Measurements from ENCODE around the gene PILRA.
"Not testable (repeated sequence)": the region's sequence is repeated elsewhere in the genome, so short reads cannot be mapped to it uniquely, and the experiment has no call there.

Gene PILRA

DNA sequence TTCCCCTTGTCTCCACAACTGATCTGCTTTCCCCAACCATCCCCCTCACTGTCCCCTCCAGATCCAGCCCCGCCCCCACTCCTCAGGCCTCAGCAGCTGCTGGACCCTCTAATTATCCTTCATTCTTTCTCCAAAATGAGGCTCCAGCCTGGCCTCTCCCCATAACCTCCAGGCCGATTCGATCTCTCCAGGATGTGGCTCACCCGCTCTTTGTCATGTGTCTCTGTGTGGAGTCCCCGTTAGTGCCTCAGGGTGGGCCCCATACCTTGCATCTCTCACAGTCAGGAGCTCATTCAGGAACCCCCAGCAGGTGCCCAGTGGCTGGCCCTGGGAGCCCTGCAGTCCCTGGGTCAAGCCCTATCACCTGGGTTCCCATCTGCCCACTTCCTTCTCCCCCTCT is 1.3 kb downstream of the PILRA start:
- TF ChIP-seq, protein P1, sequence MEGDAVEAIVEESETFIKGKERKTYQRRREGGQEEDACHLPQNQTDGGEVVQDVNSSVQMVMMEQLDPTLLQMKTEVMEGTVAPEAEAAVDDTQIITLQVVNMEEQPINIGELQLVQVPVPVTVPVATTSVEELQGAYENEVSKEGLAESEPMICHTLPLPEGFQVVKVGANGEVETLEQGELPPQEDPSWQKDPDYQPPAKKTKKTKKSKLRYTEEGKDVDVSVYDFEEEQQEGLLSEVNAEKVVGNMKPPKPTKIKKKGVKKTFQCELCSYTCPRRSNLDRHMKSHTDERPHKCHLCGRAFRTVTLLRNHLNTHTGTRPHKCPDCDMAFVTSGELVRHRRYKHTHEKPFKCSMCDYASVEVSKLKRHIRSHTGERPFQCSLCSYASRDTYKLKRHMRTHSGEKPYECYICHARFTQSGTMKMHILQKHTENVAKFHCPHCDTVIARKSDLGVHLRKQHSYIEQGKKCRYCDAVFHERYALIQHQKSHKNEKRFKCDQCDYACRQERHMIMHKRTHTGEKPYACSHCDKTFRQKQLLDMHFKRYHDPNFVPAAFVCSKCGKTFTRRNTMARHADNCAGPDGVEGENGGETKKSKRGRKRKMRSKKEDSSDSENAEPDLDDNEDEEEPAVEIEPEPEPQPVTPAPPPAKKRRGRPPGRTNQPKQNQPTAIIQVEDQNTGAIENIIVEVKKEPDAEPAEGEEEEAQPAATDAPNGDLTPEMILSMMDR (IDR thresholded peaks at IDR 0.05; ENCODE audit: low read length, missing control alignments), result no peak
- no peak overlapping the region for H3K4me3 ChIP-seq (replicated peaks; ENCODE audit: low read depth, low read length)
- DNase-seq (ENCODE audit: low read depth), result no peak

DNA sequence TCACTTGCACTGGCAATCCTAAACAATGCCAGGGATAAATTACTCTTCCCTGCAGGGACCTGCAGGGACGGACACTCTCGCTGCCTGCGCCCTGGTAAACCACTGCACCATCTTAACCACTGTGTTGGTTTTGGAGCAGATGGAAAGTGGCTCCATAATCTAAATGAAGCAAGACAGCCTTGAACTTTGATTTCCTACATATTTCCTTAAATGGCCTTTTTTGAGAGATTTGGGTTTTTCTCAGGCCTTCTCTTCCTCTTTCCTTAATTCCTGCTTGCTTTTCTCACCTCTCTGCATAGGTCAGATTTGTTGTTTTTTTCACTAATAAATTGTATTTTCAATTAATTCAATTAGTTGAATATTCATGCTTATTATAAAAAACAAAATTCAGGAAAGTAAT is 2.8 kb downstream of the PILRA start:
- TF ChIP-seq, protein P1 (IDR thresholded peaks at IDR 0.05; ENCODE audit: low read length, missing control alignments), result no peak
- DNase-seq (ENCODE audit: low read depth), result no peak
- H3K4me3 ChIP-seq (replicated peaks; ENCODE audit: low read depth, low read length), result no peak overlapping the region

GRCh38 chr7:100378114-100378755 is 4.9 kb downstream of the PILRA start:
- TF ChIP-seq, protein P1 (IDR thresholded peaks at IDR 0.05; ENCODE audit: low read length, missing control alignments), result no peak
- H3K4me3 ChIP-seq (replicated peaks; ENCODE audit: low read depth, low read length), result no peak overlapping the region
- no peak for DNase-seq (ENCODE audit: low read depth)

DNA sequence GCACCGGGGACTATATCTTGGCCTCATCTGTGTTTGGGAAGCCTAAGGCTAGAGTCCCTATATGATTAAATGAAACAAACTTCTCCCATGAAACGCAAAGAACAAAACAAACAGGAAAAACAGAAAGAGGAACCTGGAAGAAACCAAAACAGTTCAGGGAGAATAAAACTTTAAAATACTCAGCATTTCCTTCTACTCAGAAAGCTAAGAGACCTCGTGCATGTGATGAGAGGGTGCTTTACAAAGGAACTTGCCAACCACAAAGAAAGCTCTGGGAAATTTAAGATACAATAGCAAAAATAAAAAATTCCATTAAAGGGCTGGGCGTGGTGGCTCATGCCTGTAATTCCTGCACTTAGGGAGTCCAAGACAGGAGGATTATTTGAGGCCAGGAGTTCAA is 6.9 kb downstream of the PILRA start:
- no peak overlapping the region for H3K4me3 ChIP-seq (replicated peaks; ENCODE audit: low read depth, low read length)
- DNase-seq (ENCODE audit: low read depth), result no peak
- TF ChIP-seq, protein P1 (IDR thresholded peaks at IDR 0.05; ENCODE audit: low read length, missing control alignments), result no peak

DNA sequence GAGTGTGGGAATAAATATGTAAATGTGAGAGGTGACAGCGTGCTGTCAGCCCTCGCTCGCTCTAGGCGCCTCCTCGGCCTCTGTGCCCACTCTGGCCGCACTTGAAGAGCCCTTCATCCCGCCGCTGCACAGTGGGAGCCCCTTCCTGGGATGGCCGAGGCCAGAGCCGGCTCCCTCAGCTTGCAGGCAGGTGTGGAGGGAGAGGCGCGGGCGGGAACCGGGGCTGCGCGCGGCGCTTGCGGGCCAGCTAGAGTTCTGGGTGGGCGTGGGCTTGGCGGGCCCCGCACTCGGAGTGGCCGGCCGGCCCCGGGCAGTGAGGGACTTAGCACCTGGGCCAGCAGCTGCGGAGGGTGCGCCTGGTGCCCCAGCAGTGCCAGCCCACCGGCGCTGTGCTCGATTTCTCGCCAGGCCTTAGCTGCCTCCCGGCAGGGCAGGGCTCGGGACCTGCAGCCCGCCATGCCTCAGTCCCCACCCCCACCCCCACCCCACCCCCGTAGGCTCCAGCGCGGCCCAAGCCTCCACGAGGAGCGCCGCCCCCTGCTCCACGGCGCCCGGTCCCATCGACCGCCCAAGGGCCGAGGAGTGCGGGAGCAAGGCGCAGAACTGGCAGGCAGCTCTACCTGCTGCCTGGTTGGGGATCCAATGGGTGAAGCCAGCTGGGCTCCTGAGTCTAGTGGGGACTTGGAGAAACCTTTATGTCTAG is 8.4 kb downstream of the PILRA start:
- DNase-seq (ENCODE audit: low read depth), result not testable (repeated sequence)

GRCh38 chr7:100382234-100382853 is 9.1 kb downstream of the PILRA start:
- not testable (repeated sequence) for H3K4me3 ChIP-seq (replicated peaks; ENCODE audit: low read depth, low read length); DNase-seq (ENCODE audit: low read depth)

More for the DNA sequence above, 8.4 kb downstream of the PILRA start:
- H3K4me3 ChIP-seq (replicated peaks; ENCODE audit: low read depth, low read length), result not testable (repeated sequence)

DNA sequence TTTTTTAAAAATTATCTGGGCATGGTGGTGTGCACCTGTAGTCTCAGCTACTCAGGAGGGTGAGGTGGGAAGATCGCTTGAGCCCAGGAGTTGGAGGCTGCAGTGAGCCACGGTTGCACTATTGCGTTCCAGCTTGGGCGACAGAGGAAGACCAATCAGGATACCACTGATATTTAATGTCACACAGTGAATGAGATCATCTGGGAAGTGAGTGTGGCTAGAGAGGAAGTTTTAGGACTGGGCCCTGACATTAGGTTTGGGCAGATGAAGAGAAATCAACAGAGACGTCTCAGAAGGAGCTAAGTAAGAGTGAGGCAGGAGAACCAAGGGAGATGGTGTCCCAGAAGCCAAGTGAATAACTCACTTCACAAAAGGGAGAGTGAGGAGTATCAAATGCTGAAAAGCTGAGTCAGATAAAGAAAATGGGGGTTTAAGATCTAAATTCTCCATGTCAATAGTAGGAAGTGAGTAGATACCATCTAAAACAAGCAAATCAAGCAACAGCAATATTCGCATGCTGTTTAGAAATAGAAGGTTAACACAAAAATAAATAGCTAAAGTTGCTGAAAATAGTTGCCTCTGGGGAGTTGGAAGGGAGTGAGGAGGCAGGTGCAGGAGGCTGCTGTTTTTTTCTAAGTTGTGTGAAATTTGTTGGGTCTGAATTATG is 11.5 kb downstream of the PILRA start:
- TF ChIP-seq, protein P1 (IDR thresholded peaks at IDR 0.05; ENCODE audit: low read length, missing control alignments), result no peak
- no peak overlapping the region for H3K4me3 ChIP-seq (replicated peaks; ENCODE audit: low read depth, low read length)
- no peak for DNase-seq (ENCODE audit: low read depth)
